ENCODE results near the gene PIK3C2B.

Gene PIK3C2B

DNA sequence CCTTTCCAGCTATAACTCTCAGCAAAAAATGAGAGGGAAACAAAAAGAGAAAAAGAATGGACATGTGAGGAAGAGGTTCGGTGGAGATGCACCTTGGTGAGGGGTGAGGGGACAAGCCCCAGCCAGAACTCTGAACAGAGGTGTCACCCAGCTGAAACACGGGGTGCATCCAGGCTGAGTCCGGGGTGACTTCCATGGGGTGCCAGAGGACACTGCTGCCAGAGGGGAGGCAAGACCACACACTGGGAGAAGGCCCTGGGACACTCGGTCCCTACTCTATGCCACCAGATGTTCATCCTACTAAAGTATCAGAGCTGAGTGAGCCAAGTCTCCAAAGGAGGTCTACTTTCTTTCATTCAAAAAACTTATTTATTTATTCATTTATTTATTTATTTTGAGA, 46.9 kb downstream of the PIK3C2B start:
- Histone ChIP-seq H3K4me2 (ENCODE audit: low read depth, low read length) (no peak overlapping the region), H3K36me3 (replicated peaks; ENCODE audit: insufficient read depth, low read length) (no peaks in the 10 kb centered on the region), H3K4me1 (ENCODE audit: low read length) (peaks cover 1% of the 10 kb centered on the region), H3K9me2 (replicated peaks; ENCODE audit: insufficient read depth, low read length) (no peaks in the 10 kb centered on the region), H3F3A (ENCODE audit: insufficient read depth, low read length) (peaks cover under 1% of the 10 kb centered on the region; the same call in 1 of the 2 replicates), H3K27ac (ENCODE audit: low read length) (no peak overlapping the region), H3K27me3 (replicated peaks; ENCODE audit: insufficient read depth, low read length) (no peaks in the 10 kb centered on the region), H3K4me3 (ENCODE audit: low read length) (no peak overlapping the region), H2AFZ (ENCODE audit: low read length) (no peak overlapping the region), H3K9ac (ENCODE audit: low read length) (no peak overlapping the region), H3K9me3 (replicated peaks; ENCODE audit: insufficient read depth, low read length) (no peaks in the 10 kb centered on the region), H4K20me1 (ENCODE audit: insufficient read depth, low read length) (no peaks in the 10 kb centered on the region), H3K79me2 (ENCODE audit: low read length) (no peaks in the 10 kb centered on the region)
- no peak for DNase-seq
- TF ChIP-seq EZH2phosphoT487 (IDR thresholded peaks at IDR 0.05; ENCODE audit: low read length), result no peak
- no peak for TF ChIP-seq EZH2 (optimal IDR thresholded peaks at IDR 0.05; ENCODE audit: low read depth, low read length)
- TF ChIP-seq, protein P1, sequence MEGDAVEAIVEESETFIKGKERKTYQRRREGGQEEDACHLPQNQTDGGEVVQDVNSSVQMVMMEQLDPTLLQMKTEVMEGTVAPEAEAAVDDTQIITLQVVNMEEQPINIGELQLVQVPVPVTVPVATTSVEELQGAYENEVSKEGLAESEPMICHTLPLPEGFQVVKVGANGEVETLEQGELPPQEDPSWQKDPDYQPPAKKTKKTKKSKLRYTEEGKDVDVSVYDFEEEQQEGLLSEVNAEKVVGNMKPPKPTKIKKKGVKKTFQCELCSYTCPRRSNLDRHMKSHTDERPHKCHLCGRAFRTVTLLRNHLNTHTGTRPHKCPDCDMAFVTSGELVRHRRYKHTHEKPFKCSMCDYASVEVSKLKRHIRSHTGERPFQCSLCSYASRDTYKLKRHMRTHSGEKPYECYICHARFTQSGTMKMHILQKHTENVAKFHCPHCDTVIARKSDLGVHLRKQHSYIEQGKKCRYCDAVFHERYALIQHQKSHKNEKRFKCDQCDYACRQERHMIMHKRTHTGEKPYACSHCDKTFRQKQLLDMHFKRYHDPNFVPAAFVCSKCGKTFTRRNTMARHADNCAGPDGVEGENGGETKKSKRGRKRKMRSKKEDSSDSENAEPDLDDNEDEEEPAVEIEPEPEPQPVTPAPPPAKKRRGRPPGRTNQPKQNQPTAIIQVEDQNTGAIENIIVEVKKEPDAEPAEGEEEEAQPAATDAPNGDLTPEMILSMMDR (IDR thresholded peaks at IDR 0.05; ENCODE audit: low read length), result no peak

- Histone ChIP-seq H3K4me2 (ENCODE audit: low read depth, low read length) (no peak overlapping the region), H2AFZ (ENCODE audit: low read length) (no peak overlapping the region), H3K36me3 (replicated peaks; ENCODE audit: insufficient read depth, low read length) (no peaks in the 10 kb centered on the region), H3K9me2 (replicated peaks; ENCODE audit: insufficient read depth, low read length) (no peaks in the 10 kb centered on the region), H4K20me1 (ENCODE audit: insufficient read depth, low read length) (no peaks in the 10 kb centered on the region), H3K27ac (ENCODE audit: low read length) (no peak overlapping the region), H3K27me3 (replicated peaks; ENCODE audit: insufficient read depth, low read length) (no peaks in the 10 kb centered on the region), H3K79me2 (ENCODE audit: low read length) (no peaks in the 10 kb centered on the region), H3K4me1 (ENCODE audit: low read length) (no peaks in the 10 kb centered on the region; the same call in 1 of the 2 replicates), H3K9me3 (replicated peaks; ENCODE audit: insufficient read depth, low read length) (no peaks in the 10 kb centered on the region), H3F3A (ENCODE audit: insufficient read depth, low read length) (no peaks in the 10 kb centered on the region), H3K9ac (ENCODE audit: low read length) (no peak overlapping the region), H3K4me3 (ENCODE audit: low read length) (no peak overlapping the region)
- TF ChIP-seq EZH2phosphoT487 (IDR thresholded peaks at IDR 0.05; ENCODE audit: low read length) (no peak), EZH2 (optimal IDR thresholded peaks at IDR 0.05; ENCODE audit: low read depth, low read length) (no peak)
- TF ChIP-seq, protein P1 (IDR thresholded peaks at IDR 0.05; ENCODE audit: low read length), result no peak
- no peak for DNase-seq
Measured at GRCh38 chr1:204447190-204447589, 47.4 kb downstream of the PIK3C2B start.

DNA sequence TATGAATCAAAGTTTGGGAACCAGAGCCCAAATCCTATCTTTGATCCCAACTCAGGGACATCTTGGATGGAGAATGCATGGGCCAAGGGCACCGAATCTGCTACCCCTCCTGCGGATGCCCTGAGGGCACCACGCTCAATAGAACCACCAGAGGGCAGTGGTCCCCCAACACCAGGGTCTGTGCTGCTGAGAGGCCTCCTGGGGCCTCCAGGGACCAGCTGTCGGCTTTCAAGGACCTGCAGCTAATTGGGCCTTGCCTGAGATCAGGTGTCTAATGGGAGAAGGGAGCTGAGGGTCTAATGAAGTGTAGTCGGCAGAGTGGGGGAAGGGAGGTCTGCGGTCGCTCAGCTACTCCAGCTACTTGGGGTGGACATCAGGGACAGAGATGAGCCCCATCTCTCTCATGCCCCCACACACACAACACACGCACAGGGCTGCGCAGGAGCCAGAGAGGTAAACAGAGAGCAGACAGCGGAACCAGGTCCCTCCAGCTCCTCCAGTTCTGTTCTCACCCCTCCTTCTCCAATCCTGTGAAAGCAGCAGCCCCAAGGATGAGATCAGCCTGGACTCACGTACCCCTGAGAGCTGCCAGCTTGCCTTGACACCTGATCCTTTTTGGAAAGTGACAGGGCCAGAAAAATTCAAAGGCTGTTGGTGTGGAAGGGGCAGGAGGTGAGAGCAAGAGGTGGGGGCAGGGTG, 48.0 kb downstream of the PIK3C2B start:
- no peak overlapping the region for H2AFZ ChIP-seq (ENCODE audit: low read length)
- no peak overlapping the region for H3K27ac ChIP-seq (ENCODE audit: low read length)
- H4K20me1 ChIP-seq (ENCODE audit: insufficient read depth, low read length), result no peaks in the 10 kb centered on the region
- H3K9me2 ChIP-seq (replicated peaks; ENCODE audit: insufficient read depth, low read length), result no peaks in the 10 kb centered on the region
- H3K4me3 ChIP-seq (ENCODE audit: low read length), result no peak overlapping the region
- TF ChIP-seq EZH2phosphoT487 (IDR thresholded peaks at IDR 0.05; ENCODE audit: low read length), result no peak
- TF ChIP-seq, protein P1 (IDR thresholded peaks at IDR 0.05; ENCODE audit: low read length), result peak; percentile 79
- no peaks in the 10 kb centered on the region for H3K79me2 ChIP-seq (ENCODE audit: low read length)
- H3F3A ChIP-seq (ENCODE audit: insufficient read depth, low read length), result no peaks in the 10 kb centered on the region
- H3K9ac ChIP-seq (ENCODE audit: low read length), result no peak overlapping the region
- peak; percentile 82 for DNase-seq
- no peak overlapping the region for H3K4me2 ChIP-seq (ENCODE audit: low read depth, low read length)
- no peaks in the 10 kb centered on the region for H3K9me3 ChIP-seq (replicated peaks; ENCODE audit: insufficient read depth, low read length)
- H3K4me1 ChIP-seq (ENCODE audit: low read length), result no peaks in the 10 kb centered on the region; the same call in 1 of the 2 replicates
- no peaks in the 10 kb centered on the region for H3K36me3 ChIP-seq (replicated peaks; ENCODE audit: insufficient read depth, low read length)
- no peaks in the 10 kb centered on the region for H3K27me3 ChIP-seq (replicated peaks; ENCODE audit: insufficient read depth, low read length)
